ENCODE results near the gene TRIM7.
"Not testable (repeated sequence)": the region's sequence is repeated elsewhere in the genome, so short reads cannot be mapped to it uniquely, and the experiment has no call there.

TRIM7 gene

GRCh38 chr5:181149806-181150733 lies 54.9 kb downstream of the TRIM7 start:
- no peak for DNase-seq (ENCODE audit: low spot score)

- no peak for DNase-seq (ENCODE audit: low spot score)
These were observed 55.6 kb downstream of the TRIM7 start for GRCh38 chr5:181149355-181149754.

GRCh38 chr5:181146927-181147636 lies 57.9 kb downstream of the TRIM7 start, which contains the start of gene OR2V2:
Gene OR2V2, plus strand, starts transcription at chr5:181147586. Its CDS starts 7,357 bp downstream, at chr5:181154943.
- not testable (repeated sequence) for DNase-seq (ENCODE audit: low spot score)

- no peak for DNase-seq (ENCODE audit: low spot score)
These were observed 59.9 kb downstream of the TRIM7 start for GRCh38 chr5:181145133-181145532.
